Mononuclear cell (primary cell): ENCODE measurements around the gene GPD1. TPM values are rescaled to one million over a fixed set of nuclear protein-coding genes. Genes with fewer than 3 reads are reported as not detected.

Experiments used
- H3K27me3 ChIP-seq: 2 replicates; pipeline ENCODE4 v1.6.0; 2011; ENCODE audit warnings: low read length, control low read depth; ENCODE audit not compliant: insufficient read depth
- H3K4me1 ChIP-seq: 2 replicates; pipeline ENCODE4 v1.5.1; 2011; ENCODE audit warnings: mild to moderate bottlenecking, low read length, control low read depth; ENCODE audit not compliant: insufficient read depth
- H3K4me3 ChIP-seq: 2 replicates; pipeline ENCODE4 v1.5.1; 2011; ENCODE audit warnings: mild to moderate bottlenecking, low read length, moderate library complexity
- H3K9me3 ChIP-seq: 2 replicates; pipeline ENCODE4 v1.5.1; 2011; ENCODE audit warnings: low read depth, mild to moderate bottlenecking, control low read depth, low read length
- total RNA-seq: library from RNA; depleted of rRNA; stranded (reverse); fragments of >200 nt; gene quantifications from one replicate; pipeline ENCODE4 v1.2.3, GENCODE V29; 2012

GPD1 gene
- total RNA-seq, 1 donor = 0.21 TPM

DNA sequence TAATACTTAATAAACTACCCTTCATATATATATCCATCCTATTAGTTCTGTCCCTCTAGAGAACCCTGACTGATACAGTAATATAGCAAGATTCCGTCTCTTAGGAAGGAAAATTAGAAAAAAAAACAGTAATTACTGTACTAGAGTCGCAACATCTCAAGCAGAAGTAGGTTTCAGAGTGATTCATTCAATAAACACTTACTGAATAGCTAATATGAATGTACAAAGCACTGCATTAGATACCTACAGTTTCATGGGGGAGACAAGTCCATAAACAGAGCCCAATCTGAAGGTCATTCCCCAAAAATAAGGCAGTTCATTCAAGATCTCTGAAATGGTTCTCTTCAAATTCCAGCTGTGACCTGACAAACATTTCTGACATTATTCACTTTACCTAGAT lies 53.5 kb downstream of the GPD1 start:
- Histone ChIP-seq H3K27me3 (no peaks in the 10 kb centered on the region), H3K4me3 (no peak overlapping the region)

DNA sequence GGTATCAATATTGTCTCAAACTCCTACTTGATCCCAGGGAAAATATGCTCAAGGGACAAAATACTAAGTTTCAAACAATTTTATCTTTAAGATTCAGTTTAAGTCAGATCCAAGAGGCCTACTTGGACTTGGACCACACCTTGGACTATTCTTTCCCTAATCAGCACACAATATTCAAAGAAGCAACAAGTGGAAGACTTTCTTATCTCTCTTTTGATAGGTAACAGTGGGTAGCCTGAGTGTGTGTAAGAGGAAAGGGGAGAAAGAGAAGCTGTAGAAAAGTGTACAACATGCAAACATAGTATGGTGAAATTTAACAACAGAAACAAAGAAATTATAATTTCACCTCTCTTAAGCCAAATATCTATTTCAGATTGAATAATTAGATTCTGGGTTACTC lies 56.8 kb downstream of the GPD1 start:
- H3K4me1 ChIP-seq = peaks cover 15% of the 10 kb centered on the region

More for the DNA sequence above, 53.5 kb downstream of the GPD1 start:
- Histone ChIP-seq H3K9me3 (no peaks in the 10 kb centered on the region), H3K4me1 (peaks cover 7% of the 10 kb centered on the region)

More for the DNA sequence above, 56.8 kb downstream of the GPD1 start:
- no peaks in the 10 kb centered on the region for H3K27me3 ChIP-seq
- no peak overlapping the region for H3K4me3 ChIP-seq
- no peaks in the 10 kb centered on the region for H3K9me3 ChIP-seq

Other genes starting within 250 kb of the GPD1 start
- gene FAIM2, start 200.1 kb upstream of the GPD1 start, total RNA-seq = not detected
- not detected for gene AQP2, start 153.3 kb upstream of the GPD1 start, total RNA-seq
- gene AQP5, start 142.1 kb upstream of the GPD1 start, total RNA-seq = not detected
- gene AQP6, start 131.1 kb upstream of the GPD1 start, total RNA-seq = not detected
- 3.7 TPM for gene RACGAP1, start 78.5 kb upstream of the GPD1 start, total RNA-seq
- under 0.01 TPM for gene ASIC1, start 46.4 kb upstream of the GPD1 start, total RNA-seq
- 74.3 TPM for gene SMARCD1, start 18.7 kb upstream of the GPD1 start, total RNA-seq
- gene COX14, start 8.2 kb downstream of the GPD1 start, total RNA-seq = 34.3 TPM
- 30.3 TPM for gene CERS5, start 63.4 kb downstream of the GPD1 start, total RNA-seq
- 4.4 TPM for gene LIMA1, start 179.5 kb downstream of the GPD1 start, total RNA-seq